ENCODE measurements around the gene CLSTN2.

DNA sequence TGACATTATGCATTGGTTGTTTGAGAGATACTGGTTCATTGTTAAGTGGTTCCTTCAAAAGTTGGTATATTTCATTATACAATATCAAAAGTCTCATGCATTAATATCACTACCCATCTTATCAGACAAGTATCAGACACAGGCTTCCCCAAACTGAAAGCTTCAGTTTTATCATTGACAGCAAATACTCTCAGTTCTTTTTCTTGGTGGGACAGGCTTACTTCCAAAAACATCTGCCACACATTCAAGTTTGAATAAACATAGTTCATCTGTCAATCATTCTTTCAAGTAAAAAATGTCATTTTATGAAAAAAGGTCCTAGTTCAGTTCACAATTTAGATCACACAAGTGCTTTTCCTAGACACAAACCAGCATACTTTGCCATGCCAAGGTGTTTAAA, 462.9 kb downstream of the CLSTN2 start:
- TF ChIP-seq, protein P1, sequence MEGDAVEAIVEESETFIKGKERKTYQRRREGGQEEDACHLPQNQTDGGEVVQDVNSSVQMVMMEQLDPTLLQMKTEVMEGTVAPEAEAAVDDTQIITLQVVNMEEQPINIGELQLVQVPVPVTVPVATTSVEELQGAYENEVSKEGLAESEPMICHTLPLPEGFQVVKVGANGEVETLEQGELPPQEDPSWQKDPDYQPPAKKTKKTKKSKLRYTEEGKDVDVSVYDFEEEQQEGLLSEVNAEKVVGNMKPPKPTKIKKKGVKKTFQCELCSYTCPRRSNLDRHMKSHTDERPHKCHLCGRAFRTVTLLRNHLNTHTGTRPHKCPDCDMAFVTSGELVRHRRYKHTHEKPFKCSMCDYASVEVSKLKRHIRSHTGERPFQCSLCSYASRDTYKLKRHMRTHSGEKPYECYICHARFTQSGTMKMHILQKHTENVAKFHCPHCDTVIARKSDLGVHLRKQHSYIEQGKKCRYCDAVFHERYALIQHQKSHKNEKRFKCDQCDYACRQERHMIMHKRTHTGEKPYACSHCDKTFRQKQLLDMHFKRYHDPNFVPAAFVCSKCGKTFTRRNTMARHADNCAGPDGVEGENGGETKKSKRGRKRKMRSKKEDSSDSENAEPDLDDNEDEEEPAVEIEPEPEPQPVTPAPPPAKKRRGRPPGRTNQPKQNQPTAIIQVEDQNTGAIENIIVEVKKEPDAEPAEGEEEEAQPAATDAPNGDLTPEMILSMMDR (conservative IDR thresholded peaks at IDR 0.05; ENCODE audit: low read depth, low read length): no peak
- TF ChIP-seq EZH2 (IDR thresholded peaks at IDR 0.05; ENCODE audit: low read length, unreplicated experiment) (no peak), EZH2phosphoT487 (IDR thresholded peaks at IDR 0.05; ENCODE audit: borderline replicate concordance, low read length) (no peak)

Measured in PC-3 (cell line).